Panc1 (cell line): ENCODE data around the gene ZFHX3. TPM values are rescaled to one million over a fixed set of nuclear protein-coding genes. Genes with fewer than 3 reads are reported as not detected.

Source experiments
- ATAC-seq: fragments of 200-7000 bp; cut with Tn5 transposase; 2 replicates; pipeline ENCODE4 v1.9.1; 2020; ENCODE audit warnings: mild to moderate bottlenecking, moderate library complexity
- BruUV-seq: library from RNA; stranded (reverse); fragments of 400-500 nt; replicated peaks from 2 replicates; lab custom pipeline; 2021; lab: Mats Ljungman, UMichigan
- CTCF ChIA-PET: fragments of 300-600 bp; sonication (Branson Sonifier 250); formaldehyde crosslinking; loops from one replicate; lab custom pipeline; 2022; ENCODE audit warnings: antibody characterized with exemption; lab: Charles Lee
- POLR2A ChIA-PET: fragments of 300-600 bp; sonication (Branson Sonifier 250); formaldehyde crosslinking; loops from one replicate; lab custom pipeline; 2022; ENCODE audit warnings: antibody characterized with exemption; lab: Charles Lee
- DNase-seq: peaks from one replicate; pipeline ENCODE4 v3.0.0-alpha.2; 2010; ENCODE audit warnings: low read depth, low spot score
- H3K27ac ChIP-seq: 2 replicates; pipeline ENCODE4 v1.5.1; 2011; ENCODE audit warnings: mild to moderate bottlenecking, low read length, inconsistent platforms
- H3K27me3 ChIP-seq: fragments of 200-500 bp; sonication (Bioruptor generic); 2 replicates; pipeline ENCODE4 v1.6.0; 2014; ENCODE audit warnings: low read length, inconsistent platforms; ENCODE audit not compliant: control insufficient read depth, insufficient read depth
- H3K36me3 ChIP-seq: fragments of 200-500 bp; sonication (Bioruptor generic); 2 replicates; pipeline ENCODE4 v1.5.1; 2014; ENCODE audit warnings: inconsistent platforms, mild to moderate bottlenecking, low read length, moderate library complexity; ENCODE audit not compliant: control insufficient read depth, insufficient read depth
- H3K4me1 ChIP-seq: 2 replicates; pipeline ENCODE4 v1.5.1; 2011; ENCODE audit warnings: inconsistent platforms, mild to moderate bottlenecking, low read length, moderate library complexity; ENCODE audit not compliant: control insufficient read depth, insufficient read depth
- H3K4me3 ChIP-seq, 2 experiments: 2 replicates each; pipeline ENCODE4 v1.5.1; 2011 to 2012; ENCODE audit warnings: low read depth in 2 of 2, low read length in 2 of 2, mild to moderate bottlenecking in 2 of 2, inconsistent platforms in 1 of 2, moderate library complexity in 1 of 2
- H3K9me3 ChIP-seq: fragments of 200-500 bp; sonication (Bioruptor generic); 2 replicates; pipeline ENCODE4 v1.5.1; 2014; ENCODE audit warnings: low read depth, mild to moderate bottlenecking, inconsistent platforms, low read length, moderate library complexity; ENCODE audit not compliant: control insufficient read depth, insufficient read depth
- POLR2AphosphoS5 ChIP-seq: IDR thresholded peaks from 2 replicates; pipeline ENCODE4 v1.6.1; 2012; ENCODE audit warnings: mild to moderate bottlenecking, low read depth, low read length, moderate library complexity
- SIN3A ChIP-seq: IDR thresholded peaks from 2 replicates; pipeline ENCODE4 v1.6.1; 2012; ENCODE audit warnings: low read depth, mild to moderate bottlenecking, low read length, moderate library complexity, borderline replicate concordance; ENCODE audit not compliant: insufficient read depth
- TCF7L2 ChIP-seq: IDR thresholded peaks from 2 replicates; pipeline ENCODE4 v1.6.1; 2011; ENCODE audit warnings: mild to moderate bottlenecking, low read depth, low read length, inconsistent platforms
- in situ Hi-C: cut with HindIII; loops from 2 replicates; pipeline ENCODE4 v1.10.0; 2016; ENCODE audit warnings: low sequenced_read_pairs, low pct_unique_long_range_greater_than_20kb
- intact Hi-C: fragments of 100-400 bp; cut with micrococcal nuclease; formaldehyde crosslinking; loops from one replicate; pipeline ENCODE4 v1.10.0; 2022; ENCODE audit not compliant: unreplicated experiment
- total RNA-seq: library from RNA; stranded (reverse); gene quantifications from one replicate; pipeline ENCODE4 v1.2.1, GENCODE V29; 2021; ENCODE audit not compliant: unreplicated experiment
- TF ChIP-seq, protein P1 (sequence below), 2 experiments: IDR thresholded peaks; 2 replicates each; pipeline ENCODE4 v1.6.1; 2011 to 2012; ENCODE audit warnings: low read depth in 2 of 2, control low read depth in 1 of 2, low read length in 1 of 2, mild to moderate bottlenecking in 1 of 2, moderate library complexity in 1 of 2; ENCODE audit not compliant: insufficient read depth in 1 of 2
- TF ChIP-seq, protein P2 (sequence below): fragments of 450-650 bp; IDR thresholded peaks from 2 replicates; pipeline ENCODE4 v1.5.1; 2017; ENCODE audit warnings: mild to moderate bottlenecking

Gene ZFHX3
- total RNA-seq, 1 experiment from 2014 or later = 7.1 TPM

DNA sequence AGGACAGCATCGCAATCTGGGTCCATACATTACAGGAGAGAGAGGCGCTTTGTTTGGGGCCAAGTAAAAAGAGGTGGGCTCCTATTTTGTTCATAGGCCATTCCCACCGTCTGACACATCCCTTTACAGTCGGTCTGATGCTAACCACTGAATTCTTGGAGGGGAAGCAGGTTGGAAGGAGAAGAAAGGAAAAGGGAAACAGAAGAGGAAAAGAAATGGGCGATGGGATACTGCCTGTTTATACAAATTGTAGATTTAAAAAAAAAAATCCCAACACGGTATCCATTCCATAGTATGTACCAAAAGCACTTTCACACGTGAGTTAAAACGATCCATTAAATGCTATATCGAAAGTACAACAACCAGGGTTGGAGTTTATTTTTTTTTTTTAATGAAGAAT lies 4.0 kb upstream of the ZFHX3 start:
- CTCF ChIA-PET = no interaction called here
- Histone ChIP-seq H3K4me1 (peaks cover 58% of the 10 kb centered on the region), H3K27ac (peak overlapping the region; percentile 84), H3K9me3 (no peaks in the 10 kb centered on the region), H3K4me3 (no peak overlapping the region), H3K27me3 (no peaks in the 10 kb centered on the region), H3K36me3 (no peaks in the 10 kb centered on the region)
- DNase-seq (no peak), ATAC-seq (no peak)
- POLR2A ChIA-PET = no interaction called here
- in situ Hi-C loops (no loop called here), intact Hi-C loops (loop anchor here (10.0 kb wide), 1 partner anchor 547 kb away; no protein-coding TSS in a partner anchor)
- BruUV-seq = no TSS peak
- TF ChIP-seq POLR2AphosphoS5 = no peak
- no peak for TF ChIP-seq SIN3A

DNA sequence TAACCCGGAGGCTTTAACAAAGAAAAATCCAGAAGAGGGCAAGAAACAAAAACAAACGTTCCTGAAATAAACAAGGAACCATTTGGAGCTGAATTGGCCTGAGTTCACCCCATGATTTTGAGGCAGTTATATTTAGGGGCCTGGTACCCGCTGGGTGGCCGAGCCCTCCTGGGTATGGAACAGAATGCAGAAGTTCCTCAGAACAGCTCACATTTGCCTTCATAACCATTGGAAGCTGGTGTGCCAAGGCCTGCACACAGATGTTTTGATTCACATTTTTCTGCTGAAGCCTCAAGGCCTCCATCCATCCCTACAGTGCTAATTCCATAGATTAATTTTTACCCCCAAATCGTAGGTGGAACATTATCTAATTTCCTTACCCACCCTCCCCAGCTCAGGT lies 3.3 kb upstream of the ZFHX3 start:
- no peak for DNase-seq
- intact Hi-C loops = loop anchor here (10.0 kb wide), 1 partner anchor 546 kb away; no protein-coding TSS in a partner anchor
- CTCF ChIA-PET = no interaction called here
- POLR2A ChIA-PET = no interaction called here
- H3K27ac ChIP-seq = peak overlapping the region; percentile 84; the same call in 1 of the 2 replicates
- no peaks in the 10 kb centered on the region for H3K27me3 ChIP-seq
- no peak overlapping the region for H3K4me3 ChIP-seq
- H3K9me3 ChIP-seq = no peaks in the 10 kb centered on the region
- no peak for ATAC-seq
- H3K36me3 ChIP-seq = no peaks in the 10 kb centered on the region
- no peak for TF ChIP-seq TCF7L2
- TF ChIP-seq, protein P1, sequence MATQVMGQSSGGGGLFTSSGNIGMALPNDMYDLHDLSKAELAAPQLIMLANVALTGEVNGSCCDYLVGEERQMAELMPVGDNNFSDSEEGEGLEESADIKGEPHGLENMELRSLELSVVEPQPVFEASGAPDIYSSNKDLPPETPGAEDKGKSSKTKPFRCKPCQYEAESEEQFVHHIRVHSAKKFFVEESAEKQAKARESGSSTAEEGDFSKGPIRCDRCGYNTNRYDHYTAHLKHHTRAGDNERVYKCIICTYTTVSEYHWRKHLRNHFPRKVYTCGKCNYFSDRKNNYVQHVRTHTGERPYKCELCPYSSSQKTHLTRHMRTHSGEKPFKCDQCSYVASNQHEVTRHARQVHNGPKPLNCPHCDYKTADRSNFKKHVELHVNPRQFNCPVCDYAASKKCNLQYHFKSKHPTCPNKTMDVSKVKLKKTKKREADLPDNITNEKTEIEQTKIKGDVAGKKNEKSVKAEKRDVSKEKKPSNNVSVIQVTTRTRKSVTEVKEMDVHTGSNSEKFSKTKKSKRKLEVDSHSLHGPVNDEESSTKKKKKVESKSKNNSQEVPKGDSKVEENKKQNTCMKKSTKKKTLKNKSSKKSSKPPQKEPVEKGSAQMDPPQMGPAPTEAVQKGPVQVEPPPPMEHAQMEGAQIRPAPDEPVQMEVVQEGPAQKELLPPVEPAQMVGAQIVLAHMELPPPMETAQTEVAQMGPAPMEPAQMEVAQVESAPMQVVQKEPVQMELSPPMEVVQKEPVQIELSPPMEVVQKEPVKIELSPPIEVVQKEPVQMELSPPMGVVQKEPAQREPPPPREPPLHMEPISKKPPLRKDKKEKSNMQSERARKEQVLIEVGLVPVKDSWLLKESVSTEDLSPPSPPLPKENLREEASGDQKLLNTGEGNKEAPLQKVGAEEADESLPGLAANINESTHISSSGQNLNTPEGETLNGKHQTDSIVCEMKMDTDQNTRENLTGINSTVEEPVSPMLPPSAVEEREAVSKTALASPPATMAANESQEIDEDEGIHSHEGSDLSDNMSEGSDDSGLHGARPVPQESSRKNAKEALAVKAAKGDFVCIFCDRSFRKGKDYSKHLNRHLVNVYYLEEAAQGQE (IDR thresholded peaks at IDR 0.05; ENCODE audit: insufficient read depth in 1 of 2, low read depth in 2 of 2, low read length in 1 of 2) = no peak
- peaks cover 61% of the 10 kb centered on the region for H3K4me1 ChIP-seq
- BruUV-seq = no TSS peak
- in situ Hi-C loops = no loop called here

DNA sequence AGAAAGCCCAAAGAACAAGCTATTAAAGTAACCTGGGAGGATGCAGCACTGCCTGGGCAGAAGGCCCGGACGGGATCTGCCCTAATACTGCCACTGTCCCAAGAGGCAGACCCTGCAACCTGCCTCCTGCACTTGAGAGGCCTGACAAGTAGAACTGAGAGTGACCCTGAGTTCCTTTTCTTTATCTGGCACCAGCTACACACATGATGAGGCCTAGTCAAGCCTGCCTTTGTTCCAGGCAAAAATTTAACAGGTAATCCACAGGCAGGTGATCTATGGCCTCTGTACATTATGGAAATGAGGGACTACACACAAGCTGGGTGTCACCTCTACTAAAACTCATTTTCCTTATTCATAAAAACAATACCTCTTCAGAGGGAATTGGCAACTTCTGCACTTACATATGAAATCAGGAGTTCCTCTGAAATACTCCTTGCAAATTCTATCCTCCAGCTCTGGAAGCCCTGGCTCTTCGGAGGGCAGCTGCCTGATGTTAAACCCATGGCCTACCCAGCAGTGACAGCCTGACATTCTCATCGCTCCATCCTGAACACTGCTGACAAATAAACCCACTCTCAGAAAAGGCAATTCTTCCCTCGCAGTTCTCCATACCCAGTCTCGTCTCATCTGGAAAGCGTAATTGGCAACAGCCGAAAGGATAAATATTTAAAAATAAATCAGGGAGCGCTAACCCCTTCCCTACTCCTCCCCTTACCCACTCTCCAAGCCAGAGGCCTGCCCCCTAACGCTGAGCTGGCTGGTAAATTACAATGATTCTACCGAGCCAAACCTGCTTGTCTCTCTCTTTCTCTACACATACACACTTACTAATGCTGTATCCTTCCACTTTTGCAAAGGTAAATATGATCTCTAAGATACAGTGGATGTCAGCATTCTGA lies 2.5 kb upstream of the ZFHX3 start:
- in situ Hi-C loops = no loop called here

More for the DNA sequence above, 2.5 kb upstream of the ZFHX3 start:
- peak overlapping the region; percentile 31; the same call in 1 of the 2 replicates for H3K27ac ChIP-seq
- no TSS peak for BruUV-seq
- CTCF ChIA-PET = no interaction called here
- no peaks in the 10 kb centered on the region for H3K36me3 ChIP-seq
- DNase-seq = no peak
- POLR2A ChIA-PET = no interaction called here
- H3K4me3 ChIP-seq = no peak overlapping the region
- no peak for TF ChIP-seq TCF7L2
- no peak for TF ChIP-seq POLR2AphosphoS5
- TF ChIP-seq SIN3A = no peak
- TF ChIP-seq, protein P1 (IDR thresholded peaks at IDR 0.05; ENCODE audit: insufficient read depth in 1 of 2, low read depth in 2 of 2, low read length in 1 of 2) = no peak
- TF ChIP-seq, protein P2, sequence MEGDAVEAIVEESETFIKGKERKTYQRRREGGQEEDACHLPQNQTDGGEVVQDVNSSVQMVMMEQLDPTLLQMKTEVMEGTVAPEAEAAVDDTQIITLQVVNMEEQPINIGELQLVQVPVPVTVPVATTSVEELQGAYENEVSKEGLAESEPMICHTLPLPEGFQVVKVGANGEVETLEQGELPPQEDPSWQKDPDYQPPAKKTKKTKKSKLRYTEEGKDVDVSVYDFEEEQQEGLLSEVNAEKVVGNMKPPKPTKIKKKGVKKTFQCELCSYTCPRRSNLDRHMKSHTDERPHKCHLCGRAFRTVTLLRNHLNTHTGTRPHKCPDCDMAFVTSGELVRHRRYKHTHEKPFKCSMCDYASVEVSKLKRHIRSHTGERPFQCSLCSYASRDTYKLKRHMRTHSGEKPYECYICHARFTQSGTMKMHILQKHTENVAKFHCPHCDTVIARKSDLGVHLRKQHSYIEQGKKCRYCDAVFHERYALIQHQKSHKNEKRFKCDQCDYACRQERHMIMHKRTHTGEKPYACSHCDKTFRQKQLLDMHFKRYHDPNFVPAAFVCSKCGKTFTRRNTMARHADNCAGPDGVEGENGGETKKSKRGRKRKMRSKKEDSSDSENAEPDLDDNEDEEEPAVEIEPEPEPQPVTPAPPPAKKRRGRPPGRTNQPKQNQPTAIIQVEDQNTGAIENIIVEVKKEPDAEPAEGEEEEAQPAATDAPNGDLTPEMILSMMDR = peak; percentile 7; the same call in 1 of the 2 replicates
- H3K4me1 ChIP-seq = peaks cover 67% of the 10 kb centered on the region
- no peaks in the 10 kb centered on the region for H3K27me3 ChIP-seq
- intact Hi-C loops = loop anchor here (10.0 kb wide), 1 partner anchor 546 kb away; no protein-coding TSS in a partner anchor
- ATAC-seq = no peak
- no peaks in the 10 kb centered on the region for H3K9me3 ChIP-seq
